HG03469 (cell line): ENCODE results near the gene ADGRG6.
"Not testable (repeated sequence)": the region's sequence is repeated elsewhere in the genome, so short reads cannot be mapped to it uniquely, and the experiment has no call there.

ENCODE experiments used
- ATAC-seq: cut with Tn5 transposase; IDR thresholded peaks from one replicate; pipeline ENCODE4 v1.9.1; 2021; ENCODE audit warnings: mild to moderate bottlenecking, moderate library complexity, moderate number of reproducible peaks; ENCODE audit not compliant: unreplicated experiment

Gene ADGRG6

GRCh38 chr6:142401838-142402237 lies 100.0 kb downstream of the ADGRG6 start:
- no peak for ATAC-seq

- no peak for ATAC-seq
Measured at GRCh38 chr6:142404751-142405150, 102.9 kb downstream of the ADGRG6 start.

- ATAC-seq: no peak
Measured at GRCh38 chr6:142406131-142406530, 104.3 kb downstream of the ADGRG6 start.

GRCh38 chr6:142407685-142408273 lies 106.0 kb downstream of the ADGRG6 start:
- no peak for ATAC-seq

GRCh38 chr6:142408409-142408808 lies 106.6 kb downstream of the ADGRG6 start:
- ATAC-seq: no peak

- ATAC-seq: no peak
Measured at GRCh38 chr6:142409794-142410193, 108.0 kb downstream of the ADGRG6 start.

GRCh38 chr6:142411145-142411544 lies 109.3 kb downstream of the ADGRG6 start:
- no peak for ATAC-seq

- ATAC-seq: no peak
Measured at GRCh38 chr6:142412241-142412640, 110.4 kb downstream of the ADGRG6 start.

GRCh38 chr6:142412658-142413057 lies 110.9 kb downstream of the ADGRG6 start:
- no peak for ATAC-seq

GRCh38 chr6:142413111-142413510 lies 111.3 kb downstream of the ADGRG6 start:
- no peak for ATAC-seq

GRCh38 chr6:142414462-142415250 lies 112.8 kb downstream of the ADGRG6 start:
- no peak for ATAC-seq

- ATAC-seq: no peak
Measured at GRCh38 chr6:142416179-142416578, 114.4 kb downstream of the ADGRG6 start.

- no peak for ATAC-seq
Measured at GRCh38 chr6:142416686-142417085, 114.9 kb downstream of the ADGRG6 start.

GRCh38 chr6:142417331-142417750 lies 115.5 kb downstream of the ADGRG6 start:
- ATAC-seq: no peak

- ATAC-seq: no peak
Measured at GRCh38 chr6:142419071-142419470, 117.3 kb downstream of the ADGRG6 start.

GRCh38 chr6:142420802-142421201 lies 119.0 kb downstream of the ADGRG6 start:
- ATAC-seq: no peak

- ATAC-seq: no peak
Measured at GRCh38 chr6:142421285-142422117, 119.7 kb downstream of the ADGRG6 start.

GRCh38 chr6:142426444-142427132 lies 124.8 kb downstream of the ADGRG6 start:
- ATAC-seq: not testable (repeated sequence)

GRCh38 chr6:142428468-142428867 lies 126.7 kb downstream of the ADGRG6 start:
- ATAC-seq: not testable (repeated sequence)

- no peak for ATAC-seq
Measured at GRCh38 chr6:142429195-142429594, 127.4 kb downstream of the ADGRG6 start.

GRCh38 chr6:142433419-142433818 lies 131.6 kb downstream of the ADGRG6 start:
- ATAC-seq: no peak
